GM23248 (cell line): ENCODE measurements around the gene TAOK1. TPM values are rescaled to one million over a fixed set of nuclear protein-coding genes. Genes with fewer than 3 reads are reported as not detected.

ENCODE experiments used
- DNase-seq: peaks from one replicate; pipeline ENCODE4 v3.0.0-alpha.2; 2015
- H2AFZ ChIP-seq: fragments of 200-600 bp; sonication (generic); 2 replicates; pipeline ENCODE4 v1.6.1; 2016; ENCODE audit warnings: antibody characterized with exemption
- H3F3A ChIP-seq: fragments of 200-600 bp; sonication (generic); 2 replicates; pipeline ENCODE4 v1.6.1; 2016; ENCODE audit warnings: mild to moderate bottlenecking, antibody characterized with exemption, mixed run types; ENCODE audit not compliant: insufficient read depth
- H3K27ac ChIP-seq: fragments of 200-600 bp; sonication (generic); 2 replicates; pipeline ENCODE4 v1.5.1; 2016; ENCODE audit warnings: mild to moderate bottlenecking
- H3K27me3 ChIP-seq: fragments of 200-600 bp; sonication (generic); replicated peaks from 2 replicates; pipeline ENCODE4 v1.6.1; 2016; ENCODE audit warnings: mild to moderate bottlenecking; ENCODE audit not compliant: insufficient read depth
- H3K36me3 ChIP-seq: fragments of 200-600 bp; sonication (generic); 2 replicates; pipeline ENCODE4 v1.6.1; 2016; ENCODE audit warnings: low read depth, mild to moderate bottlenecking
- H3K4me1 ChIP-seq: fragments of 200-600 bp; sonication (generic); 2 replicates; pipeline ENCODE4 v1.6.1; 2016; ENCODE audit warnings: mild to moderate bottlenecking; ENCODE audit not compliant: insufficient read depth
- H3K4me2 ChIP-seq: fragments of 200-600 bp; sonication (generic); one replicate; pipeline ENCODE4 v1.6.1; 2016; ENCODE audit warnings: mild to moderate bottlenecking; ENCODE audit not compliant: unreplicated experiment
- H3K4me3 ChIP-seq: fragments of 200-600 bp; sonication (generic); 2 replicates; pipeline ENCODE4 v1.5.1; 2016; ENCODE audit warnings: mild to moderate bottlenecking
- H3K79me2 ChIP-seq: fragments of 200-600 bp; sonication (generic); 2 replicates; pipeline ENCODE4 v1.6.1; 2016; ENCODE audit warnings: mild to moderate bottlenecking; ENCODE audit not compliant: insufficient read depth
- H3K9ac ChIP-seq: fragments of 200-600 bp; sonication (generic); 2 replicates; pipeline ENCODE4 v1.6.1; 2016; ENCODE audit warnings: mild to moderate bottlenecking
- H3K9me2 ChIP-seq: fragments of 200-600 bp; sonication (generic); 2 replicates; pipeline ENCODE4 v1.6.1; 2016; ENCODE audit warnings: mixed run types, mild to moderate bottlenecking, moderate library complexity; ENCODE audit not compliant: insufficient read depth
- H3K9me3 ChIP-seq: fragments of 200-600 bp; sonication (generic); one replicate; pipeline ENCODE4 v1.6.1; 2017; ENCODE audit warnings: low read depth
- H4K20me1 ChIP-seq: fragments of 200-600 bp; sonication (generic); 2 replicates; pipeline ENCODE4 v1.6.0; 2016; ENCODE audit not compliant: insufficient read depth
- EZH2 ChIP-seq: fragments of 200-600 bp; sonication (generic); IDR thresholded peaks from 2 replicates; pipeline ENCODE4 v1.6.1; 2018; ENCODE audit warnings: antibody characterized with exemption, mild to moderate bottlenecking; ENCODE audit not compliant: insufficient read depth, poor library complexity, severe bottlenecking
- EZH2phosphoT487 ChIP-seq: fragments of 200-600 bp; sonication (generic); IDR thresholded peaks from 2 replicates; pipeline ENCODE4 v1.6.1; 2018; ENCODE audit warnings: antibody characterized with exemption, moderate library complexity, mild to moderate bottlenecking, low read depth; ENCODE audit not compliant: insufficient read depth
- WGBS, 2 experiments: methylation state at CpG; one replicate each; pipeline ENCODE4 v1.1.6; 2015 to 2017; ENCODE audit warnings: low lambda C conversion rate in 2 of 2, low coverage in 1 of 2; ENCODE audit errors: missing lambda C conversion rate in 2 of 2; 5-methylcytosine and 5-hydroxymethylcytosine counted together
- in situ Hi-C: fragments of 300-500 bp; cut with MboI; formaldehyde crosslinking; loops from 2 replicates; pipeline ENCODE4 v1.15.0; 2020
- polyA plus RNA-seq: library from polyadenylated mRNA; unstranded; fragments of >200 nt; fragmentation: Nextera tagmentation; extraction: Ambion mirVana; gene quantifications from 2 replicates; pipeline ENCODE4 v1.2.1, GENCODE V29; 2016
- total RNA-seq: library from RNA; depleted of rRNA; stranded (reverse); fragments of >200 nt; shearing (Covaris generic); gene quantifications from 2 replicates; pipeline ENCODE4 v1.2.3, GENCODE V29; 2014

Gene TAOK1
- total and polyA plus RNA-seq, 2 experiments from 2014 or later = 7.6 to 49.9 TPM

DNA sequence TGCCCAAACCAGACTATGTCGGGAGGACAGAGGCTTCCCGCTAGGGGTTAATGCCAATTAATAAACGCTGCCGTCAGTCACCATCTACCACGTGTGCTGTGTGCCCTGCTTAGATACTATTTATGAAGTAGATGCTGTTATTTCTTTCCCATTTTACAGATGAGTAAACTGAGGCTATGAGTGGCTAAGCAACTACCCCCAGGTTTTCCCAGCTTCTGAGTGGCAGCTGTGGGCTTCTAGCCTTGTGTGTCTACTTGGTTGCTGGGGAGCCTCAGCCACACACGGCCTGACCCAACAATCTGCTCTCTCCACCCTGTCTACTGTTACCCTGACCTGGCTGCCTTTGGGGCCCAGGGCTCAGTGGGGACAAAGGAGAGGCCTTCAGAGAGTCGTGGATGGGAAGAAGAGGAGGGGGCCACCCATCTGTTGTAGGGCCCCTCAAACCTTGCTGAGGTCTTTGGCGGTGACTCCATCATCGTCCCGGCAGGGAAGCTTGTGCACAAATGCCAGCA, 192.1 kb downstream of the TAOK1 start:
- Histone ChIP-seq H3K9ac (no peak overlapping the region), H2AFZ (no peak overlapping the region), H3K4me2 (no peak overlapping the region), H3K9me2 (no peaks in the 10 kb centered on the region), H3K27me3 (no peaks in the 10 kb centered on the region), H3K4me3 (no peak overlapping the region), H3K79me2 (peaks cover 54% of the 10 kb centered on the region), H3K27ac (no peak overlapping the region), H3F3A (no peaks in the 10 kb centered on the region), H3K4me1 (peaks cover 9% of the 10 kb centered on the region; the same call in 1 of the 2 replicates), H4K20me1 (peaks cover 3% of the 10 kb centered on the region; the same call in 1 of the 2 replicates), H3K9me3 (no peaks in the 10 kb centered on the region), H3K36me3 (no peaks in the 10 kb centered on the region; the same call in 1 of the 2 replicates)
- 56 to 58% methylated on average over 10 of the region's 10 CpGs for WGBS, 2 experiments
- DNase-seq = no peak
- in situ Hi-C loops = no loop called here
- TF ChIP-seq EZH2 = no peak
- TF ChIP-seq EZH2phosphoT487 = no peak

DNA sequence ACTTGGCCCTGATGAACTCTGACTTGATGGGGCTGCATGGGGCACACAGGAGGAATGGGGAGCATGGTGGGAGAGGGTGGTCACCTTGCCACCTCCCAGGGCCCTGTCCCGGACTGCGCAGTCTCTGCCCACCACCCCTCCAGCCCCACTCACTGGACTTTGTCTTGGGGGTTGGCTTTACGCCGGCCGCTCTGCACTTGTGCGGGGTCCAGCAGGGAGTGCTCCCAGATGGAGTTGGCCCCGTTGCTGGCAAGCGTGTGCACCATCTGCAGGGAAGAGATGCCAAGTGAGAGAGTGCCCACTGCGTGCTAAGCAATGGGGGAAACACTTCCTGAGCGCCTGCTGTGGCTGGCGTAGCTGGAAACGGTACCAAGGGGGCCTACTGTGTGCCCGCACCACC, 192.6 kb downstream of the TAOK1 start:
- in situ Hi-C loops = no loop called here
- Histone ChIP-seq H3F3A (no peaks in the 10 kb centered on the region), H3K27me3 (no peaks in the 10 kb centered on the region), H2AFZ (no peak overlapping the region), H3K4me3 (no peak overlapping the region), H3K4me1 (peaks cover 9% of the 10 kb centered on the region), H3K79me2 (peaks cover 58% of the 10 kb centered on the region), H3K9me3 (no peaks in the 10 kb centered on the region), H3K4me2 (no peak overlapping the region), H4K20me1 (peaks cover 3% of the 10 kb centered on the region; the same call in 1 of the 2 replicates), H3K9me2 (no peaks in the 10 kb centered on the region), H3K9ac (no peak overlapping the region), H3K36me3 (no peaks in the 10 kb centered on the region; the same call in 1 of the 2 replicates), H3K27ac (no peak overlapping the region)
- WGBS, 2 experiments = 57 to 64% methylated on average over 13 of the region's 13 CpGs
- no peak for DNase-seq
- TF ChIP-seq EZH2 (no peak), EZH2phosphoT487 (no peak)

DNA sequence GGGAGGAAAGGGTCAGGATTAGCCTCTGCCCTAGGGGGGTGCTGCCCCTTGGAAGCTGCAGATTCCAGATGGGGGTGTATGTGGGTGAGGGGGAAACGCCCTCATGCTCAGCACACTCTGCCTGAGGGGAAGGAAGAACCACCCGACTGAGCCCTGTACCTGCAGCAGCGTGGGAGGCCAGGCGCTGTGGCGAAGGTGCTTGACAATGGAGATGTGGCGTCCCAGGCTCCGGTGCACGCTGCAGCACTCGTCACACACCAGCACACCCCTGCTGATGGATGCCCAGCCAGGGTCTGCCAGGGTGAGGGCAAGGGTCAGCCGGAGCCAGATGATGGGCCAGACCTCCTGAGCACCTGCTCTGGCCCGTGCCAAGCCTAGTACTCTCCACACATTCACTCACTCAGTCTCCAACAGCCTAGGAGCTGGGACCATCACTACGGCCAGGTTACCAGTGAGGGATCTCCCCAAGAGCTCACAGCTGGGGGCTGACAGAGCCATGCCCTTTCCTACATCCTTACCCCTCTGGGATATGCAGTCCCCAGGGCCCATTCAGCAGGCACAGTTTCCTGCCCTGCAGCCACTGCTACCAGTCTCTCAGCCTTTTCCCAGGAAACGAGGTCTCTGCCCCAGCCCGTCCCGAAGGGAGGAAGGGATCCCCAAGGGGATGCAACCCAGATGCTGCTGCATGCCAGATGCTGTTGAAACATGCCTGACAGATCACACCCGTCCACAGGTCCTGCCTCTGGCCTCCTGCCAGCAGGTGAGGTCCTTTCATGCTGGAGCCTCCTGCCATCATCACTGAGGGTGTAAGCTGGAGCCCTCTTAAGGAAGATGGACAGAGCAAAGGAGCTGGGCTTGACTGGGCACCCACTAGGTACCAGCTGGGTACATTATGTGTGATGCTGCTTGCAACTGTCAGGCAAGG, 193.4 kb downstream of the TAOK1 start:
- H3K4me1 ChIP-seq = peaks cover 12% of the 10 kb centered on the region
- no peak overlapping the region for H3K4me3 ChIP-seq
- peaks cover 3% of the 10 kb centered on the region; the same call in 1 of the 2 replicates for H4K20me1 ChIP-seq
- 92 to 94% methylated on average over 15 to 16 of the region's 16 CpGs for WGBS, 2 experiments
- in situ Hi-C loops = no loop called here
- H2AFZ ChIP-seq = no peak overlapping the region
- H3K4me2 ChIP-seq = no peak overlapping the region
- no peaks in the 10 kb centered on the region; the same call in 1 of the 2 replicates for H3K36me3 ChIP-seq
- peaks cover 66% of the 10 kb centered on the region for H3K79me2 ChIP-seq
- DNase-seq = no peak
- no peaks in the 10 kb centered on the region for H3K9me2 ChIP-seq
- H3K9ac ChIP-seq = no peak overlapping the region
- no peaks in the 10 kb centered on the region for H3F3A ChIP-seq
- H3K9me3 ChIP-seq = no peaks in the 10 kb centered on the region
- TF ChIP-seq EZH2phosphoT487 = no peak
- no peak for TF ChIP-seq EZH2
- no peaks in the 10 kb centered on the region for H3K27me3 ChIP-seq
- no peak overlapping the region for H3K27ac ChIP-seq

- TF ChIP-seq EZH2phosphoT487 = no peak
- no peak overlapping the region for H3K4me2 ChIP-seq
- 90 to 93% methylated on average over 12 of the region's 12 CpGs for WGBS, 2 experiments
- no peaks in the 10 kb centered on the region for H3K9me2 ChIP-seq
- peaks cover 3% of the 10 kb centered on the region; the same call in 1 of the 2 replicates for H4K20me1 ChIP-seq
- in situ Hi-C loops = no loop called here
- H3K79me2 ChIP-seq = peaks cover 69% of the 10 kb centered on the region
- no peaks in the 10 kb centered on the region for H3K9me3 ChIP-seq
- H3F3A ChIP-seq = no peaks in the 10 kb centered on the region
- H2AFZ ChIP-seq = no peak overlapping the region
- H3K27me3 ChIP-seq = no peaks in the 10 kb centered on the region
- no peak overlapping the region for H3K27ac ChIP-seq
- H3K9ac ChIP-seq = no peak overlapping the region
- no peak for DNase-seq
- H3K36me3 ChIP-seq = no peaks in the 10 kb centered on the region; the same call in 1 of the 2 replicates
- H3K4me3 ChIP-seq = no peak overlapping the region
- peaks cover 12% of the 10 kb centered on the region for H3K4me1 ChIP-seq
Observed at GRCh38 chr17:29584452-29585079, 194.4 kb downstream of the TAOK1 start.
